Posterior cingulate gyrus (tissue), 11 donors: ENCODE measurements around the gene TNFRSF25.

Source experiments
- DNase-seq, 10 donors: peaks; one replicate each; pipeline versions ENCODE4 v3.0.0 to v3.0.0-alpha.2; 2020 to 2021; ENCODE audit warnings: mixed read lengths in 3 of 10
- intact Hi-C: fragments of 100-400 bp; cut with DNase I; formaldehyde crosslinking; loops from one replicate; pipeline ENCODE4 v1.15.1; 2023

Gene TNFRSF25, protein sequence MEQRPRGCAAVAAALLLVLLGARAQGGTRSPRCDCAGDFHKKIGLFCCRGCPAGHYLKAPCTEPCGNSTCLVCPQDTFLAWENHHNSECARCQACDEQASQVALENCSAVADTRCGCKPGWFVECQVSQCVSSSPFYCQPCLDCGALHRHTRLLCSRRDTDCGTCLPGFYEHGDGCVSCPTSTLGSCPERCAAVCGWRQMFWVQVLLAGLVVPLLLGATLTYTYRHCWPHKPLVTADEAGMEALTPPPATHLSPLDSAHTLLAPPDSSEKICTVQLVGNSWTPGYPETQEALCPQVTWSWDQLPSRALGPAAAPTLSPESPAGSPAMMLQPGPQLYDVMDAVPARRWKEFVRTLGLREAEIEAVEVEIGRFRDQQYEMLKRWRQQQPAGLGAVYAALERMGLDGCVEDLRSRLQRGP

DNA sequence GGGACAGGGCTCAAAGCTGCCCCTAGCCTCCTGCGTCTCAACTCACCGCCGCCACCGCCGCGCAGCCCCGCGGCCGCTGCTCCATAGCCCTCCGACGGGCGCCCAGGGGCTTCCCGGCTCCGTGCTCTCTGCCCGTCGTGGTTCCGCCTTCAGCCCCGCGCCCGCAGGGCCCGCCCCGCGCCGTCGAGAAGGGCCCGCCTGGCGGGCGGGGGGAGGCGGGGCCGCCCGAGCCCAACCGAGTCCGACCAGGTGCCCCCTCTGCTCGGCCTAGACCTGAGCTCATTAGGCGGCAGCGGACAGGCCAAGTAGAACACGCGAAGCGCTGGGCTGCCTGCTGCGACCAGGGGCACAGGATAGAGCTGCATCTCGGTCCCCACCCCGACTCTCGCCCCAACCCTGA, at the start of gene TNFRSF25:
Gene TNFRSF25 (minus strand): TSS at position 151 of the 400 bp plus-strand sequence. CDS start 66 bp downstream, at position 85.
- intact Hi-C loops: no loop called here
- no peak for DNase-seq

DNA sequence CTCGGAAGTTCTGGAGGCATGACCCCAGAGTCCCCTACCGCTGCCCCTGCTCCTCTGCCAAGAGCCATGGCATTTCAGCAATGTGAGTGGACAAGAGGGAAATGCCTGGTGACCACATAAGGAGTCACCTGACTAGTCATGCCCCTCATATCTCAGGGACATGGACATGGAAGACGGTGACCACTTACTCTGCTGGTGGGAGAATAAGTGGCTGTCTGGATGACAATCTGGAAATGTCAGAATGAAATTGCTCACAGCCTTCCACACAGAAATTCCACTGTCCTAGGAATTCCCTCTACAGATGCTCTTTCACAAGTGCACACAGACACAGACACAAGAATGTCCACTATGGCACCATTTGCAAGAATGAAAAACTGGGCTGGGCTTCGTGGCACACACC, 49.8 kb upstream of the TNFRSF25 start:
- DNase-seq: peak in 1 of 10 donors; percentile 16
- intact Hi-C loops: no loop called here

DNA sequence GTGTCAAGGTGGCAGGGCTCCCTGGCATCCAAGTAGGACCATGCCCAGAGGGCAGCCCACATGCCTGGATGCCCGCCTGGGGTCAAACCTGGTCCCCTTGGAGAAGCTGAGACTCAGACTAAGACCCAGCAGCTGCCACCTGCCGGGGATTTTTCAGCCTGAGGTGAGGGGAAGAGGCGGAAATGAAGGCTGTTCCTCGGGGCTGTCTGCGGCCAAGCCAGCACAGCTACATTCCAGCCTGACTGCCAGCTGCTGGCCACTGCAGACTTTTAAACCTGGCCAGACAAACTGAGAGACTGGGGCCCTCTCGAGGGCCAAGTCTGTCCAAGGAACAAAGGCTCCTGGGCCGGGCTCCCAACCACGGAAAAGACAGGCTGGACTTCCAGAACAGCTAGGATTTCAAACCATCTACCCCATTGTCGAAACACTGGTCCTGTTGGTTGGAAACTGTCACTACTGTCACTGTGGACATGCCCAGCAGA, 47.4 kb upstream of the TNFRSF25 start:
- peak in 1 of 10 donors; percentile 61 for DNase-seq
- intact Hi-C loops: no loop called here

DNA sequence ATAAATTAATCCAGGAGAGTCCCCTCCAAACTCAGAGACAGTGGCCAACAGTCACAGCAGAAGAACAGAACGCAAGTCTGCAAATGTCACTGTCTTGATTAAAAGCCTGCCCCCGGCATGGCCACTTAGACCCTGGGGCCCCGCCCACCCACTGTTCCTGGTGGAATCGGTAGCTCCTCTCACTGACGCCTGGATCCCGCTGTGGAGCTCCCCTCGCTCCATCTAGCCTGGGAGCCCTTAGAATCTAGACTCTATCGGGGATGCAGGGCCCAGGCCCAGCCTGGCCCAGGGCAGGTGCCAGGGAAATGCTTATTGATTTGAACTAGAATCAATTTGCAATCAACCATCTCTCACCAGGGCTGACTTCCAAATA, 46.9 kb upstream of the TNFRSF25 start:
- intact Hi-C loops: no loop called here
- DNase-seq: peak in 1 of 10 donors; percentile 31

DNA sequence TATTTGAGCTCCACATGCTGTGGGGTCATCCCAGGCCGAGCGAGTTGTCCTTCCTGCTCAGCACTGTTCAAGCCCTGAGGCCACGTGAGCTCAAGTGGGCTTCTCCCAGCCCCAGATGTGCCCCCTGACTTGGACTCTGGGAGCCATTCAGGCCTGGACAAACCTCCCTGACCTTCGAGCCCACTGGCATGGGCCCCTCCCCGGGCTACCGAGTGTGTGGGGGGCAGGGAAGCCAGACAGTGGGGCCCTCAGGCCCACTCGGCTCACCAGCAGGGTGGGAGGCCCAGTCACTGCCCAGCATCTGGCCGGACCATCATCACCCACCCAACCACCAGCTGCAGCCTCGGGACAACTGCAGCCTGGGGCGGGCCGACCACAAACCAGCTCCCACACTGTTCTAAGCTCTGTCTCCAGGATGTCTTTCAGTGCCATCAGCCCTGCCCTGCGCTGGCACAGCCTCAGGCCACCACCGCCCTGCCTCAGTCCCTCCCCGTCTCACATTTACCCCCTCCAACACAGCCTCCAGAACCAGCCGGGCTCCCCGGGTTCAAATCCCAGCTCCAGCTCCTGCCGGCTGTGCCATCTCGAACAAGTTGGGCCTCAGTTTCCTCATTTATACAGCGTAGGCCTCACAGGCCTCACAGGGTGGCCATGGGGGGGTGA, 46.4 kb upstream of the TNFRSF25 start:
- intact Hi-C loops: no loop called here
- peak in 1 of 10 donors; percentile 49 for DNase-seq

DNA sequence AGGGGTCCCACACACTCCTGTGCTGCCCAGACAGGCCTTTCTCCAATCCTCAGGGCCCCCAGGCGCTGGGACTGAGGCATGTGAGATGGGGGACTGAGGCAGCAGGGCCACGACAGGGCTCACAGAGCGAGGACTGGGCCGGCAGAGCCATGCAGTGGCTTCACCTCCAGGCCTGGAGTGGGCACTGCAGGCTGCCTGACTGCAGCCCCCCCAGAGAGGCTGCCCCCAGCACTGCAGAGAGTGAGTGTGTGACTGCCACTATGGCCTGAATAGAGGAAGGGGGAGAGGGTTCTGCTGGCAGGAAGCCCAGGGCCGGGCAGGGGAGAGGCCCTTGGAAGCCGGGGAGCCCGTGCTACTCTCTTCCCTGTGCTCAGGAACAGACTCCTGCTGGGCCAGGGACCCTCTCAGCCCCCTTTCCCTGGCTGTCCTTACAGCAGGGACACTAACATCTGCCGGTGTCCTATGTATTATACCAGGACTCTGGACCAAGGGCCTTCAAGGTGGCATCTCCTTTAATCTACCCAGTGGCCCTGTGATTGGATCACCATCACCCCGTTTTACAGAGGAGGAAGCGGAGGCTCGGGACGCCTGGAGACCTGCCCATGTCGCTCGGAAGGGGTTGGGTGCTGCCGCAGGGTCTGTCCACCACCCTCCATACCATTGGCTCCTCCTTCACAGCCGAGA, 45.7 kb upstream of the TNFRSF25 start:
- intact Hi-C loops: no loop called here
- DNase-seq: no peak

DNA sequence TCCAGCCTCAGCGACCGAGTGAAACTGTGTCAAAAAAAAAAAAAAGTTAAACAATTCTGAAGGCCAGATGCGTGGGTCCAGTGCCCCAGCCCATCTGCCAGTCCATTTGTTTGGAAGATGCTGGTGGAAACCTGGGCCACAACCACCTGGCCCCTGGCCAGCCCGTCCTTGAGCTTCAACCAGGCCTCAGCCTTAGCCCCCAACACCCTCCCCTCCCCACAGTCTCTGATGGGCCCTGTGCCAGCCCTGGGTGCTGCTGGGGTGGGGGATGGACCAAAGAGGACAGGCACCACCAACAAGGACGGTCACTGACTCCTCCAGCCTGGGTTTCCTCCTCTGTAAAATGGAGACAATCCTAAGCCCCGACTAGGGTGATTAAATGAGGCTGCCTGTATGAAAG, 45.1 kb upstream of the TNFRSF25 start:
- intact Hi-C loops: no loop called here
- no peak for DNase-seq

DNA sequence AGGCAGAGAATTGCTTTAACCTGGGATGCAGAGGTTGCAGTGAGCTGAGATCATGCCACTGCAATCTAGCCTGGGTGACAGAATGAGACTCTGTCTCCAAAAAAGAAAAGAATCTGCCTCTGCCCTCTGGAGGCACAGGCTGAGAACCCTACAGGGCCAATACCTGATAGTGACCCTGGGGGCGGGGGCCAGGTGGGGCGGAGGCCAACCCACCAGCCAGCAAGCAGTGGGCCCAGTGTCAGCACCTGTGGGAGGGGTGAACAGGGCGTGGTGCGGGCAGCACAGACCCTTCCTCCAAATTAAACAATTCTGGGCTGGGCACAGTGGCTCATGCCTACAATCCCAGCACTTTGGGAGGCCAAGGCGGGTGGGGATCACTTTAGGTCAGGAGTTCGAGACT, 44.5 kb upstream of the TNFRSF25 start:
- intact Hi-C loops: no loop called here
- DNase-seq: no peak

DNA sequence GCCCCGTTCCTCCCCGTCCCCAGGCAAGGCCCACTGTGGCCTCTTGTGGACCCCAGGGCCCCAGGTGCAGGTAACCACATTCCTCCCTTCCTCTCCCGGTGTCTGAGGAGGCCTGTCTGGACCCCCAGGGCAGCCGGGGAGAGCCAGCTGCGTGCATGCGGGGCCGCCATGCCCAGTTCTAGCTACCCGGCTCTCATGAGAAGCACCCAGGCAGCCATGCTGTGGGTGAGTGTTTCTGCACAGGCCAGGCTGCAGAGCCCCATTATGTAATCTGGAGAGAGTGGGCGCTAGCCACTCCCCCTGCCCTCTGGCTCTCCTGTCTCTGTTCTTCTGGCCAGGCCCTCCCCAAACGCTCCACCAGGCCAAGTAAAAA, 43.9 kb upstream of the TNFRSF25 start:
- peak in 1 of 10 donors; percentile 89 for DNase-seq
- intact Hi-C loops: no loop called here

DNA sequence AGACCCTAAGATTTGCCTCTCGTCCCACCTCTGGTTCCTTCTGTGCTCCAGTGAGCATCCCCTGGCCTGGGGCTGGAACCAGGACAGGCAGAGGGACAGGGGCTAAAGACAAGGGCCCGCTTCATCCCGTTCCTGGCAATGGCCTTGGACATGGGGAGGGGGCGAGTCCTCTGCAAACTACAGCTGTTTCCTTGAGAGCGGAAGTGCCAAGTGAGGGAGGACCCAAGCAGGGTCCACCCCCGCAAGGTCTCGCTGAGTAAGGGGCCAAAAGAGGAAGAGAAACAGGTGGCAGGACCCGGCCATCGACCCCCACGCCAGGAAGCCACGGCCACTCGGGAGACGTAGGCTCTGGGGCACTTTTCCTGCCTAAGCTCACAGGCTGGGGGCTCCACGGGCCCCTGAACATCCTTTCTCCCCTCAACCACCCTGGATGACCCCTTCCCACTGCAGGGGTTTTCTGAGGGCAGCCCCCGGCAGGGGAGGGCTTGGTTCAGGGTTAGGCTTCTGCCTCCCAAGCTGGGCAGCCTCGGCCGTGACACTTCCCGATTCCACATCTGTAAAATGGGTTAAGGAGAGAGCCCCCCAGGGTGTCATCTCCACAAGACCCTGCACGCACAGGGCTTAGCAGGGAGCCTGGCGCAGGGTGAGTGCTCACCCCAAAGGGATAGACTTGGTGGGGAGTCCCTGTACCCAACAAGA, 43.4 kb upstream of the TNFRSF25 start:
- no peak for DNase-seq
- intact Hi-C loops: no loop called here

DNA sequence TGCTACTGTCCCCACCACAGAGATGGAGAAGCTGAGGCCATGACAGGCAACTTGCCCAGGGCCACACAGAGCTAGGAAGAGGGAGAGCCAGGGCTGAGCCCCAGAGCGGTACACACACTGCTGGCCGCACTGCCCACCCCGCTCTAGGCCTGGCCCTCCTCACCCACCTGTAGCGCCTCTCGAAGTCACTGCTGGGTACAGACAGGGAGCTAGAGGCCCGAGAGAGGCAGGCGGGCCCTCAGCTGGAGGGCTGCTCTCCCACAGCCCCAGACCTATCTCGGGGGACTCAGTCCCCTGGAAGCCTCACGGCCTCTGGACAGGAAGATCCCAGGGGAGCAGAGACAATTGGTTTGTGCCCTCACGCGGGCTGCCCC, 42.8 kb upstream of the TNFRSF25 start:
- intact Hi-C loops: no loop called here
- DNase-seq: no peak

DNA sequence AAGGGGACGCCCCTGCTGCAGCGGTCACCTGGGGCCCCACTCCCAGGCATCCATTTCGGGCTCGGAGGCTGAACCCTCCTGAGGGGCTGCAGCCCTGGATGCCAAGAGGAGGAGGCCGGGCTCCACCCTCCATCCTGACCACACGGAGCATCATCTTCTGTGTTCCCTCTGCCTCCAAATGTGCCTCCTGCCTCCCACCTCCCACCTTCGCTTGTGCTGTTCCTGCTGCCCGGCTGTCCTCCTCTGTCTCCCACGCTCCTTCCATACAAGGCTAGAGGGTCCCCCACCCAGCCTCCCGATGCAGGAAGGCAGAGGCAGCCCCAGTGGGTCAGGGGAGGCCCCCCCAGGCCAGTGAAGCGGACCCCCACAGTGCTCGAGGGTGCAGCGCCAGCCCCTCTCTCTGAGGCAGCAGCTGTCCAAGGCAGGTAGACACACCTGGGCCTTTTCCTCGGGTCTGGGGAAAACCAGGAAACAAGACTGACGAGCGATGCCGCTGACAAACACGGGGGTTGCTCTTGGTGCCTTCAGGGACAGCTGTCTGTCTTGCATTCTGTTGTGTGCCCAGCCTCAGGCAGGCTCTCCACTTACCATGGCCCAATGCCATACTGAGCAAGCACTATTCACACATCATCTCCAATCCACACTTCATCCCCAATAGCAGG, 42.3 kb upstream of the TNFRSF25 start:
- DNase-seq: peak in 1 of 10 donors; percentile 84
- intact Hi-C loops: no loop called here

DNA sequence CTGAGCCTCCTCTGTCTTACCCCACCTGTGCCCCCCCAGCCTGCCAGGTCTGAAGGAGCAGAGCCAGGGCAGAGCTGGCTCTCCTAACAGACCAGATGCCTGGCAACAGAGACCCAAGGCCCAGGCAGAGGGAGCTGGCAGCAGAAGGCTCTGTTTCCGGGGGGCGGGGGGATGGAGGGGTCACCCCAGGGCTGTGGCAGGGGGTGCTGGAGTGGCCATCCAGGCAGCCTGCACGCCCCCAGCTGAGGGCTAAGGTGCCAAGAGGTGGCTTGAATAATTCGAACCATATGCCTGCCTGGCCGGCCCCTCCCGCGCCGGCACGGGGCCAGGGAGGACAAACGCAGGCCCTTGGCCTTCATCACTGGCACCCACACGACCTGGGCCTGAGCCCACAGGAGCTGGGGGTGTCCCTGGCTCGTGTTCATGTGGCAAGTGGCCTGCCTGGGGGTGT, 41.5 kb upstream of the TNFRSF25 start:
- no peak for DNase-seq
- intact Hi-C loops: no loop called here

DNA sequence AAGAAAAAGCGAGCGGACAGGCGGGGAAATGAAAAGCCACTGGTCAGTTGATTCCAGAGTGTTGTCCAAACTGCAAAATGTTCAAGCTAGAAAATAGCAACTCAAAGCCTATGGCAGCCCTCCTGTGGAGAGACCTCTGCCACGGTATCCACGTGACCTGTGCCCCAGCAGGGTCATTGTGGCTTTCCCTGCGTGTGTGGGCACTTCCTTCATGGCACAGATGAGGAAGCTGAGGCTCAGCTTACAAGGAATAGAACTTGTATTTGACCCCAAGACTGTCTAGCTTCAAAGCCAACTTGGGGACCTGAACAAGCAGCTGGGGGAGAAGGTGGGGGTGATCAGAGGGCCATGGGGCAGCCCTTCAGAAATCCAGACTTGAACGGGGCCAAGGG, 41.1 kb upstream of the TNFRSF25 start:
- intact Hi-C loops: no loop called here
- no peak for DNase-seq

DNA sequence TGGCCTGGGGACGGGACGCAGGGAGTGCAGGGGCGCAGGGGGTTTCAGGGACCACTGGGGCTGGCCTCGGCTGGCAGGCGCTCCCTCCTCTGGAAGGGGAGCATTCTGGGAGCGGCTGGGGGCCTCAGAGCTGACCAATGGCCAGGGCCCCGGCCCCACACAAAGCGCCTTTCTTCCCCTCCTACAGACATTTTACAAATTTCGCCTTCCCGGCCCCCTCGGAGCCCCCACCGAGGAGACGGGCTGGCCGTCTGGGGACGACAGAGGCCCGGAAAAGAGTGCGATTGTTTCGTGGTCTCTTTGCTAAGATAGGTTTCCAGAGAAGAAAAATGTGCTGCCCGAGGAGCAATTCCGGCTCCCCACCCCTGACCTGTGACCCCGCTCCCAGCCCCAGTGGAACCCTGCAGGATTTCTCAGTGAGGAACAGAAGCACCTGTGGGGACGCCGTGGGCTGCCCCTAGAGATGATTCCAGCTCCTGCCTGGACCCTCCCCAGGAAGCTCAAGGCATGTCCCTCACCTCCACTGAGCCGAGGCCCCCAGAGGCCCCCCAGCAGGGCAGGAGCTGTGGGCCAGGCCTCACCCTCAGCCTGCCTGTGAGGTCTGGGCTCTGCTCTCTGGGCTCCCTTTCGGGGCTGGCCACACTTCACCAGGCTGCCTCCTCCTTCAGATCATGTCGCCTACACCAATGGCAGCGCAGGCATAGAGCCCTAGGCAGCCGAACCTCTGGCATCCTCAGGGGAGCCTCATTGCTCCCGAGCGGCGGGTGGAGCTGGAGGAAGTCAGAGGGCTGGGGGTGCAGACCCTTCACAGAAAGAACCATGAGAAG, 40.5 kb upstream of the TNFRSF25 start:
- intact Hi-C loops: no loop called here
- no peak for DNase-seq

DNA sequence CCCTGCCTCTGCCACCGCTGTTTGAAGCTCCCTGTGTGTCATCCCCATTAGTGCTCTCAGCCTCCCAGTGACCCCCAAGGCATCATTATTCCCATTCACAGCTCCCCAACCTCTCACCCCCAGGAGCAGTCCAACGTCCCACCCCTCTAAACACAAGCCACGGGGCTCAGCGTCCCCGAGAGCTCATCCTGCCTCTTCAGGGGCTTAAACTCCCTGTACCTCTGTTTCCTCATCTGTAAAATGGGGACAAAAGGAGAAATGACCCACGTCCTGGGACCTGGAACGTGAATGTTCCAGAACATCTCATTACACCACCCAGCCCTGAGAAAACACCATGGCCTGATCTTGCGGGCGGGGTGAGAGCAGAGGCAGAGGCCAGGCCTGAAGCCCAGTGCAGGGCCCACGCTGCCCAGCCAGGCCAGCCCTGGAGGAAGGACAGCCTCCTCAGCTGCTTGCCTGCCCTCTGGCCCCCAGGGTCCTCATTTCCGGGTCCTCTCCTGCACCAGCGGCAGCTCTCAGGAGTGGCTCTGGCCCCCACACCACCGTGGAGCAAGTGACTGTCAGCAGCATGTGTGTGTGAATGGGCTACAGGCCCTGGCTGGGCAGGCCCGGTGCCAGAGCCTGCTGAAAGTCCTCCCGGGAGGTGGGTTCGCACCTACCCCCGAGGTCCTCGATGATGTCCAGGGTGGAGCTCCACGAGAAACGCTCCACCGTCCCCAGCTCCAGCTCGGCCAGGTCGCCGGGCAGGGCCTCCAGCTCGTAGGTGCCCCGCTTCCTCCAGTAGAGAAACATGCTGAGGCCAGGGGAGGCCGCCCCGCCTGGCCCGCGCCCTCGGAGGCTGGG, 39.6 kb upstream of the TNFRSF25 start:
- DNase-seq: no peak
- intact Hi-C loops: no loop called here

DNA sequence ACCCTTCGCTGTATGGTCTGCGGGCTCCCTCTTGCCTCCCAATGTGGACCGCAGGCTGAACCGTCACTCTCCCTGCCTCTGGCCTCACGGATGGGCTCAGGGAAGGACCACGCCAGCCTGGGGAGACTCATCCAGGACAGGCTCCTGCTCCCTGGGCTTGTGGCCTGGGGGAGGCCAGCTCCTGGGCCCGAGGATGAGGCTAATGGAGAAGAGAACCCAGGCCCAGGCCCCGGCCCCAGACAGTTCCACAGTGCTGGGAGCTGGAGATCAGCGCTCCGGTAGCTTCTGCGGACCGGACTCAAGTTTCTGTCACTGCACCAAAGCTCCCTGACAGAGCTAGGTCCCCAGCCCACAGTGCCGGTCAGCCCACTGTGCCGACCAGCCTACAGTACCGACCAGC, 38.9 kb upstream of the TNFRSF25 start:
- peak in 1 of 10 donors; percentile 76 for DNase-seq
- intact Hi-C loops: no loop called here

DNA sequence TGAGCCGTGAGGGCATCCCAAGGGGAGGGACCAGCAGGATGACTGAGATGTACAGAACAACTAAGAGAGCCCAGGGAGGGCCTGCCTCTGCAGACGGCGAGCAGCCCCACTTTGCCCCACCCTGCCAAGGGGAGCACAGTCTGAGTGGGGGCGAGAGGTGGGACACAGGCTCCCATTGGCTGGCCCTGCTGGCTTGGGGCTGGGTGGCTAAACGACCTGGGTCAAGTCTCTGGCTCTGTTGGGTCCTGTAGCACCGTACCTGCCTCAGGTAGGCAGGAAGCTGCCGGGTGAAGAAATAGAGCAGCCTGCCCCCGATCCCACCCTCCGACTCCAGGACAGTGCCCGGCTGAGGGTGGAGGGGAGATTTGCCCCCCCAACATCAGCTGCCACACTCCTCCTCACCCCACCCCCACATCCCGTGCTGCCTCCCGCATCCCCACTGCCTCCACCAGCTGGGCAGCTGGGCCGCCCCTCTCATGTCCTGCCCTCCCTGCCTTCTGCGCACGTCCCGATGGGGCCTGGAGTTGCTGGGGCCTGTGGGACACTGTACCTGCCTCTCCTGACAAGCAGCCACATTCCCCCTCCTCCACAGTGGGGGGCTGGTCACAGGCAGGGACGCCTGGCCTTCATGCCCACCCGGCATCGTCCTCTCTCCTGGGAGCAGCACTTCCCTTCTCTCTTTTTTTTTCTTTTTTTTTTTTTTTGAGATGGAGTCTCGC, 38.1 kb upstream of the TNFRSF25 start:
- no peak for DNase-seq
- intact Hi-C loops: no loop called here
